Prostate gland (tissue), 2 donors: Measurements from ENCODE around the gene BCL11A.

Experiments used
- POLR2A ChIP-seq: fragments of 450-650 bp; IDR thresholded peaks from one replicate; pipeline ENCODE4 v1.6.1; 2016; ENCODE audit warnings: antibody characterized with exemption, mild to moderate bottlenecking
- TF ChIP-seq, protein P1 (sequence below), 4 experiments: fragments of 200-600 bp in 2 of 4; fragments of 450-650 bp in 2 of 4; sonication (generic) in 2 of 4; IDR thresholded peaks; 1 replicate in 3 of 4; 2 replicates in 1 of 4; pipeline ENCODE4 v1.5.1; 2016 to 2019; ENCODE audit warnings: antibody characterized with exemption in 4 of 4, mild to moderate bottlenecking in 2 of 4, moderate library complexity in 2 of 4

DNA sequence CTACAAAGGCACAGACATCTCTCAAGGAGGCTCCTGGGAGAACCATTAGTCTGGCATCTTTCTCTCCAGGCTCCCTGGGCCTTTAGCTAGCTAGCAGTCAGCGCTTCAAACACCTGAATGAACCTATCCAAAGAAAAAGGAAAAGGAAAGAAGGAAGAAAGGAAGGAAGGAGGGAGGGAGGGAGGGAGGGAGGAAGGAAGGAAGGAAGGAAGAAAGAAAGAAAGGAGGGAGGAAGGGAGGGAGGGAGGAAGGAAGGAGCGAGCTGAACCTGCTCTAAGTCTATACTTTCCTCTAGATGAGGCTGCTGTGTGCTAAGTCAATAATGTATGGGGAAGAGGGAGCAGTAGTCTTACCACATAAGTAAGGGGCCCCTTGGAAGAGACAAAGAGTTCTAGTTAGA, 5.1 kb upstream of the BCL11A start:
- TF ChIP-seq POLR2A, result no peak
- TF ChIP-seq, protein P1, sequence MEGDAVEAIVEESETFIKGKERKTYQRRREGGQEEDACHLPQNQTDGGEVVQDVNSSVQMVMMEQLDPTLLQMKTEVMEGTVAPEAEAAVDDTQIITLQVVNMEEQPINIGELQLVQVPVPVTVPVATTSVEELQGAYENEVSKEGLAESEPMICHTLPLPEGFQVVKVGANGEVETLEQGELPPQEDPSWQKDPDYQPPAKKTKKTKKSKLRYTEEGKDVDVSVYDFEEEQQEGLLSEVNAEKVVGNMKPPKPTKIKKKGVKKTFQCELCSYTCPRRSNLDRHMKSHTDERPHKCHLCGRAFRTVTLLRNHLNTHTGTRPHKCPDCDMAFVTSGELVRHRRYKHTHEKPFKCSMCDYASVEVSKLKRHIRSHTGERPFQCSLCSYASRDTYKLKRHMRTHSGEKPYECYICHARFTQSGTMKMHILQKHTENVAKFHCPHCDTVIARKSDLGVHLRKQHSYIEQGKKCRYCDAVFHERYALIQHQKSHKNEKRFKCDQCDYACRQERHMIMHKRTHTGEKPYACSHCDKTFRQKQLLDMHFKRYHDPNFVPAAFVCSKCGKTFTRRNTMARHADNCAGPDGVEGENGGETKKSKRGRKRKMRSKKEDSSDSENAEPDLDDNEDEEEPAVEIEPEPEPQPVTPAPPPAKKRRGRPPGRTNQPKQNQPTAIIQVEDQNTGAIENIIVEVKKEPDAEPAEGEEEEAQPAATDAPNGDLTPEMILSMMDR (IDR thresholded peaks at IDR 0.05), result no peak
